ENCODE data around the gene PPP2R2D.

DNA sequence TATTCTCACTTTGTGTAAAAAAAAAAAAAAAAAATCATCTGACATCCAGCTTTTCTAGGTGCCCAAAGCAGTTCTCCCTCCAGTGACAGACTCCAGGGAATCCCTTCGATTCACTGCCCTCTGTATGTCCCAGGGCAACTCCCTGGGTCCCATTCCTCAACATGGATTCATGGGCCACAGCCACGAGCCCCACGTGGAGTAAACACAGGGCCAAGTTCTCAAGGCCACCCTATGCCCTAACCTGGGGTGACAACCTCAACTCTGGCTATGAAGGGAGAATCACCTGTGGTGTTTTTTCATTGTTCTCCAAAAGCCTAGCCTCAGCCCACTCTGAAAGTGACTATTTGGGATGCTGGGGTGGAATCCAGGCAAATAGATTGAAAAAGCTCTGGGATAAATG, 77.6 kb downstream of the PPP2R2D start:
- TF ChIP-seq YY1 (IDR thresholded peaks at IDR 0.05; ENCODE audit: insufficient read depth, insufficient read length), result no peak
- TF ChIP-seq ZNF274 (IDR thresholded peaks at IDR 0.05; ENCODE audit: low read depth, low read length), result no peak
- TF ChIP-seq SUZ12 (IDR thresholded peaks at IDR 0.05; ENCODE audit: extremely low read depth, insufficient read depth, insufficient read length), result no peak

All from NT2/D1 (cell line).